Measurements from ENCODE around the gene TTLL3. TPM values are rescaled to one million over a fixed set of nuclear protein-coding genes. Genes with fewer than 3 reads are reported as not detected.
"Not testable (repeated sequence)": the region's sequence is repeated elsewhere in the genome, so short reads cannot be mapped to it uniquely, and the experiment has no call there.

Gene TTLL3
- total RNA-seq, 1 donor from 2014 or later: 33.6 TPM

- H3K9me3 Mint-ChIP-seq: no peaks in the 10 kb centered on the region
- intact Hi-C loops (cut with micrococcal nuclease): loop anchor here (10.0 kb wide), 1 partner anchor 274 kb away; the partner anchor contains the start of gene BRK1
- H3K4me3 Mint-ChIP-seq: no peak overlapping the region
- no peak overlapping the region for H3K27ac Mint-ChIP-seq
- no peak for DNase-seq (ENCODE audit: low spot score)
- H3K36me3 Mint-ChIP-seq (ENCODE audit: low read depth): peaks cover 23% of the 10 kb centered on the region
- peaks cover 24% of the 10 kb centered on the region for H3K4me1 Mint-ChIP-seq (ENCODE audit: low read depth)
- no peaks in the 10 kb centered on the region for H3K27me3 Mint-ChIP-seq (ENCODE audit: insufficient read depth)
These were observed 31.0 kb downstream of the TTLL3 start for GRCh38 chr3:9841015-9841414.

DNA sequence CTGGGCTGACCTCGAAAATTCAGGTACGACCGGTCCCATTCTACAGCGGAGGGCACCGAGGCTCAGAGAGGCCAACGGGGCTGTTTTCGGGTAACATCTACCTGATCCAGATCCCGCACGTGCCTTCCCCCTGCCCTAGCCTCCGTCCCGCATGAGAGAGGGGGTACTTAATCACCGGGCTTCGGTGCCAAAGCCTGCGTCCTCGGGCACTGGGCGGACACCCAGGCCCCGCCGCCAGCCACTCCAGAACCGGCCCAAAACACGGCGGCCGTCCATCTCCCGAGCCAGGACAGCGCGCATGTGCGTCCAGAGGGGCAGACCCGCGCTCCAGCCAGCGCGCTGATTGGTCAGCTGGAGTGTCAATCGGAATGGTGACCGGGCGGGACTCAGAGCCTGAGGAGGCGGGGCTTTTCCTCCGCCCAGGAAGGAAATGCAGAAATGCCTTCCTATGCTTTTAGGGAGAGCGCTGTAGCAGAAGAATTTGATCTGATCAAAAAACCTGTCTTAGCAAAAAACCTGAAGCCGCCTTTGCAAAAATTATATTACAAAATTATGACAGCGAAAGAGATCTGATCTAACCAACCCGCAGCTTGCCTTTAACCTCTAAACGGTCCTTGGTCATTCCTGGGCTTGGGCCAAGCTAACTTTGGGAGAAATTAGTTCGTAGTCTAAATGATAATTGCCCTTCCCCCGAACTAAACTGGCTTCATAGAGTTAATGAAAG, 33.8 kb downstream of the TTLL3 start, which contains the start of gene RPUSD3:
RPUSD3 (minus strand) TSS at position 294 of the 724 bp plus-strand sequence; CDS start at position 276, 18 bp downstream.
- Mint-ChIP-seq H3K27me3 (ENCODE audit: insufficient read depth) (no peaks in the 10 kb centered on the region), H3K27ac (peak within 1 kb of the TSS; percentile 91), H3K4me1 (ENCODE audit: low read depth) (peaks cover 28% of the 10 kb centered on the region), H3K9me3 (no peaks in the 10 kb centered on the region), H3K4me3 (peak within 1 kb of the TSS; percentile 98), H3K36me3 (ENCODE audit: low read depth) (peaks cover 19% of the 10 kb centered on the region)
- intact Hi-C loops (cut with micrococcal nuclease): loop anchor here (1.0 to 10.0 kb wide), 12 partner anchors 35 to 477 kb away; partner anchors contain the start of genes ARPC4, BRK1, BRPF1 and FANCD2
- peak; percentile 95 for DNase-seq (ENCODE audit: low spot score)

- Mint-ChIP-seq H3K4me3 (no peak overlapping the region), H3K4me1 (ENCODE audit: low read depth) (peaks cover 28% of the 10 kb centered on the region), H3K27ac (no peak overlapping the region), H3K27me3 (ENCODE audit: insufficient read depth) (peaks cover 12% of the 10 kb centered on the region), H3K36me3 (ENCODE audit: low read depth) (peaks cover 12% of the 10 kb centered on the region), H3K9me3 (no peaks in the 10 kb centered on the region)
- DNase-seq (ENCODE audit: low spot score): no peak
- intact Hi-C loops (cut with micrococcal nuclease): loop anchor here (10.0 kb wide), 1 partner anchor 269 kb away; the partner anchor contains the start of gene BRK1
These were observed 36.2 kb downstream of the TTLL3 start for GRCh38 chr3:9846231-9846630.

DNA sequence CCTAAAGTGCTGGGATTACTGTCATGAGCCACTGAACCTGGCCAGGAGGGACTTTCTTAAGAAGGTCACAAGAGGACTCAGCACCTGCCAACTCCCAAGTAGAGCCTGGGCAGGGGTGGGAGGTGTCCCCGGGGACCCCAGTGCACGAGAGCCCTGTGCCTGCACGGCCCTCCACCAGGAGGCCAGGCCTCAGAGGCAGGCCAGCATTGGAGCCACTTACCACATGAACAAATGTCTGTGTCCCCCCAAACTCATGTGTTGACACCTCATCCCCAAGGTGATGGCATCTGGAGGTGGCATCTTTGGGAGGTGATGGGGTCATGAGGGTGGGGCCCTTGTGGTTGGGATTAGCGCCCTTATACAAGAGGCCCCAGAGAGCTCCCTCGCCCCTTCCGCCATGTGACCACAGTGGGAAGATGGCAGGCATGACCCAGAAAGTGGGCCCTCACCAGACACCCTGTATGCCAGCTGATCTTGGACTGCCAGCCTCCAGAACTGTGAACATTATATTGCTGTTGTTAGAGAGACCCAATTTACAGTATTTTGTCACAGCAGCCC, 36.9 kb downstream of the TTLL3 start:
- intact Hi-C loops (cut with micrococcal nuclease): loop anchor here (10.0 kb wide), 1 partner anchor 268 kb away; the partner anchor contains the start of gene BRK1
- H3K27ac Mint-ChIP-seq: no peak overlapping the region
- H3K4me1 Mint-ChIP-seq (ENCODE audit: low read depth): peaks cover 24% of the 10 kb centered on the region
- peaks cover 14% of the 10 kb centered on the region for H3K27me3 Mint-ChIP-seq (ENCODE audit: insufficient read depth)
- DNase-seq (ENCODE audit: low spot score): no peak
- H3K9me3 Mint-ChIP-seq: no peaks in the 10 kb centered on the region
- peaks cover 4% of the 10 kb centered on the region for H3K36me3 Mint-ChIP-seq (ENCODE audit: low read depth)
- no peak overlapping the region for H3K4me3 Mint-ChIP-seq

GRCh38 chr3:9847870-9848269, 37.8 kb downstream of the TTLL3 start:
- not testable (repeated sequence) for H3K9me3 Mint-ChIP-seq; H3K36me3 Mint-ChIP-seq (ENCODE audit: low read depth); H3K4me3 Mint-ChIP-seq; DNase-seq (ENCODE audit: low spot score); H3K27ac Mint-ChIP-seq
- Mint-ChIP-seq H3K27me3 (ENCODE audit: insufficient read depth) (peaks cover 22% of the 10 kb centered on the region), H3K4me1 (ENCODE audit: low read depth) (peaks cover 18% of the 10 kb centered on the region)
- intact Hi-C loops (cut with micrococcal nuclease): loop anchor here (10.0 kb wide), 1 partner anchor 267 kb away; the partner anchor contains the start of gene BRK1

DNA sequence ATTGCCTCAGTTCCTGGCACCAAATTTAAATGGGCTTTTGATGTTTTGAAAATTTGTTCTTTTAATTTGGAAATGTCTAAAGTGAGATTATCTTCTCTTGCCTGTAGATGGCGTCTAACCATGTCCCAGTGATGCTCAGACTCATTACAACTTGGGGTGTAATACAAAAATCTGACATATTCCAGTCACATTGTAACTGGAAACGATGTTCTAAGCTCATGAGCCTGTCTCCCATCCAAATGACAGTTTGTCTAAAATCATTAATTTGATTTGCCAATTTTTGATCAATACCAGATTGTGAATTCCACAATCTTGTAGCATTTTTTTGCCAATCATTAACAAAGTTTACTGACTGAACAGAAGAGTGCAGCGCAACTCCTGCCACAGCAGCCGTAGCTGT, 38.8 kb downstream of the TTLL3 start:
- DNase-seq (ENCODE audit: low spot score); H3K36me3 Mint-ChIP-seq (ENCODE audit: low read depth); H3K27ac Mint-ChIP-seq; H3K9me3 Mint-ChIP-seq; H3K4me3 Mint-ChIP-seq: not testable (repeated sequence)
- intact Hi-C loops (cut with micrococcal nuclease): loop anchor here (10.0 kb wide), 1 partner anchor 266 kb away; the partner anchor contains the start of gene BRK1
- peaks cover 18% of the 10 kb centered on the region for H3K4me1 Mint-ChIP-seq (ENCODE audit: low read depth)
- H3K27me3 Mint-ChIP-seq (ENCODE audit: insufficient read depth): peaks cover 29% of the 10 kb centered on the region

GRCh38 chr3:9851383-9851782, 41.3 kb downstream of the TTLL3 start:
- intact Hi-C loops (cut with micrococcal nuclease); H3K4me1 Mint-ChIP-seq (ENCODE audit: low read depth); DNase-seq (ENCODE audit: low spot score); H3K4me3 Mint-ChIP-seq; H3K27ac Mint-ChIP-seq; H3K9me3 Mint-ChIP-seq; H3K36me3 Mint-ChIP-seq (ENCODE audit: low read depth): not testable (repeated sequence)
- peaks cover 33% of the 10 kb centered on the region for H3K27me3 Mint-ChIP-seq (ENCODE audit: insufficient read depth)

GRCh38 chr3:9851926-9852325, 41.9 kb downstream of the TTLL3 start:
- H3K9me3 Mint-ChIP-seq; intact Hi-C loops (cut with micrococcal nuclease); DNase-seq (ENCODE audit: low spot score); H3K4me1 Mint-ChIP-seq (ENCODE audit: low read depth); H3K4me3 Mint-ChIP-seq; H3K36me3 Mint-ChIP-seq (ENCODE audit: low read depth); H3K27ac Mint-ChIP-seq: not testable (repeated sequence)
- peaks cover 33% of the 10 kb centered on the region for H3K27me3 Mint-ChIP-seq (ENCODE audit: insufficient read depth)

GRCh38 chr3:9852528-9852927, 42.5 kb downstream of the TTLL3 start:
- no peak overlapping the region for H3K27ac Mint-ChIP-seq
- DNase-seq (ENCODE audit: low spot score): no peak
- intact Hi-C loops (cut with micrococcal nuclease): no loop called here

DNA sequence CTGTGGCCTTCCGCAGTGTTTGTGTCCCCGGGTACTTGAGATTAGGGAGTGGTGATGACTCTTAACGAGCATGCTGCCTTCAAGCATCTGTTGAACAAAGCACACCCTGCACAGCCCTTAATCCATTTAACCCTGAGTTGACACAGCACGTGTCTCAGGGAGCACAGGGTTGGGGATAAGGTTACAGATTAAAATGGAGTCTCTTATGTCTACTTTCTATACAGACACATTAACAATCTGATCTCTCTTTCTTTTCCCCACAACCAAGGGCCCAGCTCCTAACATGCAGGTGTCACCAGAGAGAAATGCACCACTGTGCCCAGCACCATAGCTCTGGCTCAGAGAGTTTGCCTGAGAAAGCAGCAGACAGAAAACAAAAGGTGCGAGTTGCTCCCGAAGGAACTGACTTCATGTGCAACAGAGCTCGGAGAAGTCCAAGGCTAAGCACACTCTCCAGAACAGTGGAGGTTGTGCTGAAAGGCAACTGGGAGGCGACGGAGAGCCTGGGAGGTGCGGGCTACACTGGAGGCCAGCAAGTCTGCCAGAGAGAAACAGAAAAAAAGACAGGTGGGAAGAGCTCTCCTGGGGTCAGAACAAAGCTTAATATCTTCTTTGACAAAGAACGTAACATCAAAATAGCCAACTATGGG, 44.4 kb downstream of the TTLL3 start:
- H3K4me1 Mint-ChIP-seq (ENCODE audit: low read depth); DNase-seq (ENCODE audit: low spot score); H3K36me3 Mint-ChIP-seq (ENCODE audit: low read depth); H3K9me3 Mint-ChIP-seq; H3K4me3 Mint-ChIP-seq; intact Hi-C loops (cut with micrococcal nuclease); H3K27ac Mint-ChIP-seq: not testable (repeated sequence)
- peaks cover 33% of the 10 kb centered on the region for H3K27me3 Mint-ChIP-seq (ENCODE audit: insufficient read depth)

More at GRCh38 chr3:9852528-9852927, 42.5 kb downstream of the TTLL3 start:
- Mint-ChIP-seq H3K36me3 (ENCODE audit: low read depth) (no peaks in the 10 kb centered on the region), H3K4me1 (ENCODE audit: low read depth) (peaks cover 4% of the 10 kb centered on the region), H3K4me3 (no peak overlapping the region), H3K27me3 (ENCODE audit: insufficient read depth) (peaks cover 33% of the 10 kb centered on the region), H3K9me3 (no peaks in the 10 kb centered on the region)

DNA sequence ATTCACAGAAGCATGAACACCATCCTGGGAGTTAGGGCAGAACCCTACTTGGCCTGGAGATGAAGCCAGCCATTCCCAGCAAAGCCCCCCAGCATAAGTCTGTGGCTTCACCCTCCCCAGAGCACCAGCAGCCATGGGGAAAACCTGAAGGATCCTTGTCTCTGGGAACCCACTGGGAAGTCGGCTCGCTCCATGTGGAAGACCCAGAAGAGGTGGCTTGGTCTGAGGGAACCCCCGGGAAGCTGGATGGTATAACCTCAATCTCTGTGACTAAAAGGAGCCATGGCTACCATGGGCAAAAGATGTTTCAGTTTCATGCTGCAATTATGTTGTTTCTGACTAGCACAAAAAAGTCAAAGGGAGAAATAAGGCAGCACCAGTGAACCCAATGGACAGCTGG, 45.5 kb downstream of the TTLL3 start:
- Mint-ChIP-seq H3K4me3 (no peak overlapping the region), H3K36me3 (ENCODE audit: low read depth) (no peaks in the 10 kb centered on the region), H3K9me3 (no peaks in the 10 kb centered on the region), H3K4me1 (ENCODE audit: low read depth) (no peaks in the 10 kb centered on the region), H3K27ac (no peak overlapping the region), H3K27me3 (ENCODE audit: insufficient read depth) (peaks cover 29% of the 10 kb centered on the region)
- no peak for DNase-seq (ENCODE audit: low spot score)
- intact Hi-C loops (cut with micrococcal nuclease): no loop called here

DNA sequence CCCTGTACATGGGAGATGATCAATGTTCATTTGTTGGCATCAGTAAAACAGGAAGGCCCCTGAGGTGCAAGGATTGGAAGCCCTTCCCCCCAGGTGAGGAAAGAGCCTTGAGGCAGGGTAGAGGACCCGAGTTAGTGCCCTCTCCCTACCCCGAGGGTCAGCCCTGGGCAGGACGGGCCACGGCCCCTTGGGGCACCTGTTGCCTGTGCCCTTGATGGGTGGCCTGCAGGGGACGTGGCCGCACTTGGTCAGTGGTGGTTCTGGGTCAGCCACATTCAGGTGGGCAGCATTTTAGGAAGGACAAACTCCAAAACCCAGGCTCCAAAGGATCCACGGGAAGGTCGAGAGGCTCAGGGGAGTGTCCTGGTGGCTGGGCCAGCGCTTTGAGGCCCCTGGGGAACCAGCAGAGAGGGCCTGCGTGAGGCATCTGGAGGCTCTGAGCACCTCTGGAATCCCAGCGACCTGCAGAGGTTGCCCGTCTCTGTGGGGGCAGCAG, 49.5 kb downstream of the TTLL3 start:
- Mint-ChIP-seq H3K27ac (no peak overlapping the region), H3K27me3 (ENCODE audit: insufficient read depth) (peaks cover 15% of the 10 kb centered on the region), H3K9me3 (no peaks in the 10 kb centered on the region), H3K4me3 (no peak overlapping the region), H3K4me1 (ENCODE audit: low read depth) (no peaks in the 10 kb centered on the region), H3K36me3 (ENCODE audit: low read depth) (no peaks in the 10 kb centered on the region)
- DNase-seq (ENCODE audit: low spot score): no peak
- intact Hi-C loops (cut with micrococcal nuclease): loop anchor here (5.0 kb wide), 1 partner anchor 53 kb away; no protein-coding TSS in a partner anchor
